Measurements from ENCODE around the gene MINK1. TPM values are rescaled to one million over a fixed set of nuclear protein-coding genes. Genes with fewer than 3 reads are reported as not detected.

The MINK1 gene
- total RNA-seq, 1 experiment from 2014 or later = 160 TPM

DNA sequence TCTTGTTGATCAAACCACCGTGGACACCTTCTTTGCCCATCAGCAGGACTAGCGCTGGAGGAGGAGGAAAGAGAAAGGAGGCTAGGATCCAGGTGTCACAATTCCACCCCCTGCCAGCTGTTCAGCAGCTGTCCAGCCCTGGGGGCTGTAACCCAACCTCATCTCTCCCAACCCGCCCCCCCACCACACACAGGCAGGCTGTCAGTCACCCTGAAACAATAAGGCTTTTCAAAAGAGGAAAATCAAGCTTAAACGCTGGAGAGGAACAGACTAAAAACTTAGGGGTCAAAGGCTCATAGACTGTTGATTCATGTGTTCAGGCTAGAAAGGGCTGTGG lies 112.8 kb downstream of the MINK1 start:
- Histone ChIP-seq H3K27ac (peak overlapping the region; percentile 99), H3K4me3 (peak overlapping the region; percentile 99), H3K36me3 (ENCODE audit: low read depth) (peaks cover 34% of the 10 kb centered on the region), H3K9me2 (ENCODE audit: insufficient read depth) (no peaks in the 10 kb centered on the region), H2AFZ (no peak overlapping the region), H4K20me1 (ENCODE audit: insufficient read depth) (peaks cover 39% of the 10 kb centered on the region), H3K4me1 (replicated peaks; ENCODE audit: insufficient read depth) (peaks cover 39% of the 10 kb centered on the region), H3K4me2 (peak overlapping the region; percentile 84), H3K9me3 (ENCODE audit: insufficient read depth, low read depth) (no peaks in the 10 kb centered on the region), H3F3A (ENCODE audit: insufficient read depth, low read depth) (peaks cover 92% of the 10 kb centered on the region), H3K27me3 (ENCODE audit: insufficient read depth, low read depth) (no peaks in the 10 kb centered on the region), H3K79me2 (ENCODE audit: low read depth) (peaks cover 78% of the 10 kb centered on the region)
- no TSS peak for BruUV-seq (replicated peaks)
- TF ChIP-seq, protein P1, sequence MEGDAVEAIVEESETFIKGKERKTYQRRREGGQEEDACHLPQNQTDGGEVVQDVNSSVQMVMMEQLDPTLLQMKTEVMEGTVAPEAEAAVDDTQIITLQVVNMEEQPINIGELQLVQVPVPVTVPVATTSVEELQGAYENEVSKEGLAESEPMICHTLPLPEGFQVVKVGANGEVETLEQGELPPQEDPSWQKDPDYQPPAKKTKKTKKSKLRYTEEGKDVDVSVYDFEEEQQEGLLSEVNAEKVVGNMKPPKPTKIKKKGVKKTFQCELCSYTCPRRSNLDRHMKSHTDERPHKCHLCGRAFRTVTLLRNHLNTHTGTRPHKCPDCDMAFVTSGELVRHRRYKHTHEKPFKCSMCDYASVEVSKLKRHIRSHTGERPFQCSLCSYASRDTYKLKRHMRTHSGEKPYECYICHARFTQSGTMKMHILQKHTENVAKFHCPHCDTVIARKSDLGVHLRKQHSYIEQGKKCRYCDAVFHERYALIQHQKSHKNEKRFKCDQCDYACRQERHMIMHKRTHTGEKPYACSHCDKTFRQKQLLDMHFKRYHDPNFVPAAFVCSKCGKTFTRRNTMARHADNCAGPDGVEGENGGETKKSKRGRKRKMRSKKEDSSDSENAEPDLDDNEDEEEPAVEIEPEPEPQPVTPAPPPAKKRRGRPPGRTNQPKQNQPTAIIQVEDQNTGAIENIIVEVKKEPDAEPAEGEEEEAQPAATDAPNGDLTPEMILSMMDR (conservative IDR thresholded peaks at IDR 0.05) = no peak
- no peak for TF ChIP-seq EZH2 (IDR thresholded peaks at IDR 0.05; ENCODE audit: low read depth)
- POLR2A ChIA-PET (ENCODE audit: unreplicated experiment) = interaction anchor here (0.6 to 1.6 kb wide), 3 partner anchors 21 to 1138 kb away, joined by 4 to 7 read pairs (median 5); partner anchors contain the start of gene SPAG7
- CTCF ChIA-PET = interaction anchor here (0.6 kb wide), 1 partner anchor 86 kb away, joined by 8 read pairs; no protein-coding TSS in a partner anchor
- no peak for DNase-seq
- intact Hi-C loops (cut with micrococcal nuclease; ENCODE audit: unreplicated experiment) = loop anchor here (1.0 to 10.0 kb wide), 2 partner anchors 21 to 111 kb away; partner anchors contain the start of genes MINK1 and SPAG7

- TF ChIP-seq, protein P1 (conservative IDR thresholded peaks at IDR 0.05) = no peak
- no peak for TF ChIP-seq EZH2 (IDR thresholded peaks at IDR 0.05; ENCODE audit: low read depth)
- DNase-seq = no peak
- Histone ChIP-seq H3K27me3 (ENCODE audit: insufficient read depth, low read depth) (no peaks in the 10 kb centered on the region), H3K4me1 (replicated peaks; ENCODE audit: insufficient read depth) (peaks cover 40% of the 10 kb centered on the region), H3K27ac (peak overlapping the region; percentile 99), H2AFZ (no peak overlapping the region), H3K9me2 (ENCODE audit: insufficient read depth) (no peaks in the 10 kb centered on the region), H3K9me3 (ENCODE audit: insufficient read depth, low read depth) (no peaks in the 10 kb centered on the region), H3K4me2 (peak overlapping the region; percentile 84), H3K4me3 (peak overlapping the region; percentile 99), H3K79me2 (ENCODE audit: low read depth) (peaks cover 76% of the 10 kb centered on the region), H4K20me1 (ENCODE audit: insufficient read depth) (peaks cover 39% of the 10 kb centered on the region), H3F3A (ENCODE audit: insufficient read depth, low read depth) (peaks cover 92% of the 10 kb centered on the region), H3K36me3 (ENCODE audit: low read depth) (peaks cover 34% of the 10 kb centered on the region)
- POLR2A ChIA-PET (ENCODE audit: unreplicated experiment) = interaction anchor here (0.6 to 3.0 kb wide), 3 partner anchors 21 to 1138 kb away, joined by 4 to 42 read pairs (median 5); partner anchors contain the start of gene SPAG7
- TSS peak; percentile 62 for BruUV-seq (replicated peaks)
- CTCF ChIA-PET = interaction anchor here (0.6 kb wide), 1 partner anchor 86 kb away, joined by 8 read pairs; no protein-coding TSS in a partner anchor
- intact Hi-C loops (cut with micrococcal nuclease; ENCODE audit: unreplicated experiment) = loop anchor here (10.0 kb wide), 1 partner anchor 112 kb away; the partner anchor contains the start of gene MINK1
Measured at GRCh38 chr17:4946312-4946976, 113.3 kb downstream of the MINK1 start.

DNA sequence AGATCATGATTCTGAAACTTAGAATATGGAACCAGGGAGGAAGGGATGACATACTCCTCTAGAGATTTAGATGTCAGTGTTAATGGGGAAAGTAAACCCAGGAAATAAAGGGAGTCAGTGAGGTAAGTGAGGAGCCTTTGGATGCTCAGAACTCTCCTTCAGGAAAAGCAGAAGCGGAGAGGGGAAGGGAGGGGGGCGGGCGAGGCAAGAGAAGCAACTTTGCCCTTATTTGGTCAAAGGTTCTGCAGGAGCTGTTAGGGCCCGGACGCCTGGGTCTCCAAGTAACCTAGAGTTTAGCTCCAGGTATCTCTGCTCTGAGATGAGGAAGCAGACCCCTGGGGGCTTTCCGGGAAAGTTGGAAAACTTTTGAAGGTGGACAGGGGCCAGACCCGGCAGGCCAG lies 113.9 kb downstream of the MINK1 start:
- H3K4me1 ChIP-seq (replicated peaks; ENCODE audit: insufficient read depth) = peaks cover 39% of the 10 kb centered on the region
- H3K27ac ChIP-seq = peak overlapping the region; percentile 99
- intact Hi-C loops (cut with micrococcal nuclease; ENCODE audit: unreplicated experiment) = loop anchor here (10.0 kb wide), 1 partner anchor 112 kb away; the partner anchor contains the start of gene MINK1
- H3K4me2 ChIP-seq = peak overlapping the region; percentile 84
- no peaks in the 10 kb centered on the region for H3K9me3 ChIP-seq (ENCODE audit: insufficient read depth, low read depth)
- CTCF ChIA-PET = no interaction called here
- DNase-seq = no peak
- peaks cover 29% of the 10 kb centered on the region for H3K36me3 ChIP-seq (ENCODE audit: low read depth)
- BruUV-seq (replicated peaks) = no TSS peak
- TF ChIP-seq EZH2 (IDR thresholded peaks at IDR 0.05; ENCODE audit: low read depth) = no peak
- TF ChIP-seq, protein P1 (conservative IDR thresholded peaks at IDR 0.05) = no peak
- peaks cover 90% of the 10 kb centered on the region for H3F3A ChIP-seq (ENCODE audit: insufficient read depth, low read depth)
- no peaks in the 10 kb centered on the region for H3K9me2 ChIP-seq (ENCODE audit: insufficient read depth)
- H4K20me1 ChIP-seq (ENCODE audit: insufficient read depth) = peaks cover 39% of the 10 kb centered on the region
- POLR2A ChIA-PET (ENCODE audit: unreplicated experiment) = interaction anchor here (3.0 kb wide), 1 partner anchor 21 kb away, joined by 42 read pairs; the partner anchor contains the start of gene SPAG7
- H2AFZ ChIP-seq = no peak overlapping the region
- H3K27me3 ChIP-seq (ENCODE audit: insufficient read depth, low read depth) = no peaks in the 10 kb centered on the region
- H3K79me2 ChIP-seq (ENCODE audit: low read depth) = peaks cover 71% of the 10 kb centered on the region
- peak overlapping the region; percentile 99 for H3K4me3 ChIP-seq

Other genes with a start within 250 kb of the MINK1 start
- gene SMTNL2, start 248.8 kb upstream of the MINK1 start, total RNA-seq (2021) = not detected in 2 replicates
- 1.8 and 2.8 TPM in 2 replicates for gene ALOX15, start 191.7 kb upstream of the MINK1 start, total RNA-seq (2021)
- 99.6 and 106 TPM in 2 replicates for gene PELP1, start 129.2 kb upstream of the MINK1 start, total RNA-seq (2021)
- 79.7 and 110 TPM in 2 replicates for gene ARRB2, start 122.7 kb upstream of the MINK1 start, total RNA-seq (2021)
- gene MED11, start 101.9 kb upstream of the MINK1 start, total RNA-seq (2021) = 19.6 and 19.7 TPM in 2 replicates
- 2.3 and 5.4 TPM in 2 replicates for gene ZMYND15, start 93.5 kb upstream of the MINK1 start, total RNA-seq (2021)
- 52.4 and 60.2 TPM in 2 replicates for gene CXCL16, start 93.4 kb upstream of the MINK1 start, total RNA-seq (2021)
- gene TM4SF5, start 61.5 kb upstream of the MINK1 start, total RNA-seq (2021) = not detected in 2 replicates
- 3.6 and 4.1 TPM in 2 replicates for gene VMO1, start 47.0 kb upstream of the MINK1 start, total RNA-seq (2021)
- not detected in 2 replicates for gene GLTPD2, start 44.4 kb upstream of the MINK1 start, total RNA-seq (2021)
- 214 and 326 TPM in 2 replicates for gene PSMB6, start 37.2 kb upstream of the MINK1 start, total RNA-seq (2021)
- gene PLD2, start 26.2 kb upstream of the MINK1 start, total RNA-seq (2021) = 95.5 and 116 TPM in 2 replicates
- gene C17orf107, start 66.2 kb downstream of the MINK1 start, total RNA-seq (2021) = 2.6 and 3.1 TPM in 2 replicates
- gene CHRNE, start 69.8 kb downstream of the MINK1 start, total RNA-seq (2021) = 0.23 and 0.24 TPM in 2 replicates
- not detected in 2 replicates for gene GP1BA, start 98.9 kb downstream of the MINK1 start, total RNA-seq (2021)
- 50.7 and 56.2 TPM in 2 replicates for gene SLC25A11, start 106.7 kb downstream of the MINK1 start, total RNA-seq (2021)
- 122 and 135 TPM in 2 replicates for gene RNF167, start 106.9 kb downstream of the MINK1 start, total RNA-seq (2021)
- 1,101 and 1,459 TPM in 2 replicates for gene PFN1, start 115.2 kb downstream of the MINK1 start, total RNA-seq (2021)
- gene ENO3, start 117.8 kb downstream of the MINK1 start, total RNA-seq (2021) = 29.0 and 37.2 TPM in 2 replicates
- 40.3 and 40.4 TPM in 2 replicates for gene SPAG7, start 134.5 kb downstream of the MINK1 start, total RNA-seq (2021)
- 49.2 and 51.1 TPM in 2 replicates for gene CAMTA2, start 154.3 kb downstream of the MINK1 start, total RNA-seq (2021)
- 2.9 and 3.7 TPM in 2 replicates for gene INCA1, start 164.2 kb downstream of the MINK1 start, total RNA-seq (2021)
- gene KIF1C, start 164.6 kb downstream of the MINK1 start, total RNA-seq (2021) = 215 and 217 TPM in 2 replicates
- gene SLC52A1, start 202.1 kb downstream of the MINK1 start, total RNA-seq (2021) = 0.28 and 0.48 TPM in 2 replicates
- gene ZFP3, start 245.1 kb downstream of the MINK1 start, total RNA-seq (2021) = 2.3 and 4.5 TPM in 2 replicates

All from PC-9 (cell line).